ENCODE measurements around the gene PSMD13.
"Not testable (repeated sequence)": the region's sequence is repeated elsewhere in the genome, so short reads cannot be mapped to it uniquely, and the experiment has no call there.

Gene PSMD13

GRCh38 chr11:236774-237767, at the start of gene PSMD13:
Gene PSMD13 (plus strand): TSS chr11:236976. CDS start chr11:237050, 74 bp downstream.
- DNase-seq (ENCODE audit: low spot score): peak; percentile 79

GRCh38 chr11:189200-189783, 47.5 kb upstream of the PSMD13 start:
- DNase-seq (ENCODE audit: low spot score): not testable (repeated sequence)

DNA sequence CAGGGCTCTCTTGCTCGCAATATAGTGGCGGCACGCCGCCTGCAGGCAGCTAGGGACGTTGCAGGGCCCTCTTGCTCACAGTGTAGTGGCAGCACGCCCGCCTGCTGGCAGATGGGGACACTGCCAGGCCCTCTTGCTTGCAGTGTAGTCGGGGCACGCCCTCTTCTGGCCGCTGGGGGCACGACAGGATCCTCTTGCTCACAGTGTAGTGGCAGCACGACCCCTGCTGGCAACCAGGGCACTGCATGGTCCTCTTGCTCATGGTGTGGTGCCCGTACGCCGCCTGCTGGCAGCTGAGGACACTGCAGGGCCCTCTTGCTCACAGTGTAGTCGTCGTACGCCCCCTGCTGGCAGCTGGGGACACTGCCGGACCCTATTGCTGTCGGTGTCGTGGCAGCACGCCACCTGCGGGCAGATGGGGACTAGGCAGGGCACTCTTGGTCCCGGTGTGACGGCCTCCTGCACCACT, 46.9 kb upstream of the PSMD13 start:
- not testable (repeated sequence) for DNase-seq (ENCODE audit: low spot score)

GRCh38 chr11:190546-190945, 46.2 kb upstream of the PSMD13 start:
- not testable (repeated sequence) for DNase-seq (ENCODE audit: low spot score)

GRCh38 chr11:191490-192478, 45.0 kb upstream of the PSMD13 start:
- DNase-seq (ENCODE audit: low spot score): not testable (repeated sequence)

DNA sequence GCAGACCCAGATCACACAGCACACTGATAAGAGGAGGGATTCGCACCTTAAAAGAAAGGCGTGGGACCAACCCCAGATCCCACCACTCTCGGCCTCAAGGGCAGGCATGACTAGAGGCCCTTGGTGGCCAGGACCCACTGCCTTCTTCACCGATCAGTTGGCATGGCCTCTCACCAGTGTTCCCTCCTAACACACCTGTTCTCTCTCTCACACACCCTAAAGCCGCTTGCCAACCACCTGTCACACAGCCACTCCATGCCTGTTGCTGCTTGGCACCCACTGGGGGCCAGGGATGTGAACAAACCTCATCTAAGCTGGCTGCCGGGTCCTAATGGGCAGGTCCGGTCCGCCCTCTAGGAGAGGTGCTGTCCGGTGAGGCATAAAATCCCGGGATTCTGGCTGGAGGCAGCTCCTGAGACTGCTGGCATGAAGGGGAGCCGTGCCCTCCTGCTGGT, 44.1 kb upstream of the PSMD13 start, which contains the start of gene SCGB1C1:
SCGB1C1 (plus strand) TSS at position 405 of the 455 bp plus-strand sequence; CDS start at position 427, 22 bp downstream.
- DNase-seq (ENCODE audit: low spot score): not testable (repeated sequence)

- DNase-seq (ENCODE audit: low spot score): not testable (repeated sequence)
Observed at GRCh38 chr11:193481-193880, 43.3 kb upstream of the PSMD13 start.

DNA sequence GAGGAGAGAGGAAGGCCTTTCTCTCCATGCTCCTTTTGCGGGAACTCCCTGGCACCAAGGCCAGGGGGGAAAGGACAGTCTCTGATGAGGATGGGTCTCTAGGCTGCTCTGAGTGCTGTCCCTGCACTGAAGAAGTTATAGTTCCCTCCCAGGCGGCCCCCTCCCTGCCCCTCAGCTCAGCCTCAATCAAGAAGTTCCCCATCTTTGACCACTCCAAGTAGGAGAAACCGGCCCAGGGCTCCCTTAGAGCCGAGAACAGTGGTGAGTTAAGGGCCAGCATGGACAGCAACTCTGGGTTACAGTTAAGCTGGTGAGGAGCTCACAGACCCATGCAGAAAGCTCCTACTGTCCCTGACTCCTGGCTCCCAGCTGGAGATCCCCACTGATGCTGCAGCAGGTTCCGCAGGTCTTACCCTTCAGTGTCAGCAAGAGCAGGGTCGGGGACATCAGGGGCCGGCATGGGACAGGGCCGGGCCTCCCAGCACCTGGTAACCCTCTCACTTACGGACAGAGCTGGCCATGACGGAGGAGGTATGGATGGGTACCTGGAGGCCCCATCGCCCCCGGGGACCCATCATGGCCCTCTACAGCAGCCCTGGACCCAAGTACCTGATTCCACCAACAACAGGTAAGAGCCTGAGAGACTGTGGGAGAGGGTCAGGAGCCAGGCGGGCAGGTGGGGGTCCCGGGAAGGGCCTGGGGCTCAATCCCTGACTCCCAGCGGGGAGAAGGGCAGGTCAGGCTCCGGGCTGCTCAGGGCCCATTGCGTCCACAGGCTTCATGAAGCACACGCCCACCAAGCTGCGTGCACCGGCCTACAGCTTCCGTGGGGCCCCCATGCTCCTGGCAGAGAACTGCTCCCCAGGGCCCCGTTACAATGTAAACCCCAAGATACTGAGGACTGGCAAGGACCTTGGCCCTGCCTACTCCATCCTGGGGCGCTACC, 39.7 kb upstream of the PSMD13 start:
- no peak for DNase-seq (ENCODE audit: low spot score)

DNA sequence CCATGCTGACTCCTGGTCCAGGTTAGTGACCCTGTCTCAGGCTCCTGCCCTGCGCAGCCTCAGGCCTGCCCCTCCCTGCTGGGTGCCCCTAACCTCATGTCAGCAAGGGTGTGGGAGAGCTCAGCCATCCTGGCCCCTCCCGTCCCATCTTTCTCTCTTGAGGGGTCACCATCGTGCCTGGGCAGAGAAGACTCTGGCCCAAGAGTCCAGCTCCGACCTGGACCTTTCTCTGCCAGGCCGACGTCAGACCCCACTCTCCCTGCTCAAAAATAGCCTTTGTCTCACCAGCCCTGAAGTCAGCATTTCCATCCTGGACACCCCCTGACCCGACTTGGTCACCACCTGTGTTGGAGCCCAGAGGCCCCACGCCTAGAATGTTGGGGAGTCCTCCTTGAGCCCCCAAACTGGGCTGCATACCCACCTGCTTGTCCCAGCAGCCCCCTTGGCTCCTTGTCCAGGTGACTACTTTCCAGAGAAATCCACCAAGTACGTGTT, 39.0 kb upstream of the PSMD13 start:
- DNase-seq (ENCODE audit: low spot score): no peak

GRCh38 chr11:198236-198806, 38.5 kb upstream of the PSMD13 start:
- DNase-seq (ENCODE audit: low spot score): no peak

GRCh38 chr11:199004-199581, 37.7 kb upstream of the PSMD13 start:
- DNase-seq (ENCODE audit: low spot score): no peak

GRCh38 chr11:199782-200181, 37.0 kb upstream of the PSMD13 start:
- no peak for DNase-seq (ENCODE audit: low spot score)

DNA sequence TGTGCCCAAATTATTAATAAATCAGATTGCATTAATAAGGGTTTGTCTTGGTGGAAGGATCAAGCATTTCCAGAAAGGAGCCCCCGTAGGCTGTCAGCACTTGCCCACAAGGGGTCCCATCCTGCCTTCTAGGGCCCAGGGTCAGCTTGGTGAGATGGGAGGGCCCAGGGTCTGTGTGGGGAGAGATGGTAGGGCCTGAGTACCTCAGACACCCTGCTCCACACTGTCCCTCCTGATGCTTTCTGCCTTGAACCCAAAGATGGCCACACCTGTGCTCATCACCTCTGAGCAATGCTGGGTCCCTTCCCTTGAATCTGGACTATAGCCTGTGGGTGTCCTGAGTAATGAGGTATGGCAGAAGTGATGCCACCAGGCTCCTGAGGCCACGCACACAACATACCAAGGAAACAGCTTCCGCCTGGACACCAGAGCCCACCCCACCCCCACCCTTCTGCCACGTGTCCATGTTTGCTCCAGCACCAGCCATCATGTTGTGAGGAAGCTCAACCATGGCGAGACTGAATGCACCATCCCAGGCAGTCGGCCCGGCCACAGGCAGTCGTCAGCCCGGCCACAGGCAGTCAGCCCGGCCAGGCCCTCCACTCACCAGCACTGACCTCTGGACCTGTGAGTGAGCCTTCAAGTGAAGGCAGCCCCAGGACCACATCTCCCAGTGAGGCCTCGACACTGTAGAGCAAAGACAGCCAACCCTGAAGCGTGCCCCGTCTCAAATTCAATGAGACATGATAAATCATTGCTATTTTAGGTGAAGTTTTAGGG, 36.4 kb upstream of the PSMD13 start:
- no peak for DNase-seq (ENCODE audit: low spot score)

DNA sequence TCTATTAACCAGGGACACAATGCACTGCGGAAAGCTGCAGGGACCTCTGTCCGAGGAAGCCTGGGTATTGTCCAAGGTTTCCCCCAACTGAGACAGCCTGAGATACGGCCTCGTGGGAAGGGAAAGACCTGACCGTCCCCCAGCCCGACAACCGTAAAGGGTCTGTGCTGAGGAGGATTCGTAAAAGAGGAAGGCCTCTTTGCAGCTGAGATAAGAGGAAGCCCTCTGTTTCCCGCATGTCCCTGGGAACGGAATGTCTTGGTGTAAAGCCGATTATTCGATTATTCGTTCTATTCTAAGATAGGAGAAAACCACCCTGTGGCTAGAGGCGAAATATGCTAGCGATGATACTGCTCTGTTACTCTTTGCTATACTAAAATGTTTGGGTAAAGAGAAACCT, 34.8 kb upstream of the PSMD13 start:
- no peak for DNase-seq (ENCODE audit: low spot score)

DNA sequence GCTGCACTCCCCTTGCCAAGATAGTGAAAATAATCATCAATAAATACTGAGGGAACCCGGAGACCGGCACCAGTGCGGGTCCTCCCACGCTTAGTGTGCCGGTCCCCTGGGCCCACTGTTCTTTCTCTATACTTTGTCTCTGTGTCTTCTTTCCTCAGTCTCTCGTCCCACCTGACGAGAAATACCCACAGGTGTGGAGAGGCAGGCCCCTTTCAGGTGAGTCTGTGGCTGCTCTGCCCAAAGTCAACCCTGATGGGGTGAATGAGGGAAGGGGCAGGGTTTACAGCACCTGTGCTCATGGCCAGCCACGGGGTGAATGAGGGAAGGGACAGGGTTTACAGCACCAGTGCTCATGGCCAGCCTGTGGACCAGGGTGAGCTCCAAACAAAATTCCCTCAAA, 34.3 kb upstream of the PSMD13 start:
- no peak for DNase-seq (ENCODE audit: low spot score)

DNA sequence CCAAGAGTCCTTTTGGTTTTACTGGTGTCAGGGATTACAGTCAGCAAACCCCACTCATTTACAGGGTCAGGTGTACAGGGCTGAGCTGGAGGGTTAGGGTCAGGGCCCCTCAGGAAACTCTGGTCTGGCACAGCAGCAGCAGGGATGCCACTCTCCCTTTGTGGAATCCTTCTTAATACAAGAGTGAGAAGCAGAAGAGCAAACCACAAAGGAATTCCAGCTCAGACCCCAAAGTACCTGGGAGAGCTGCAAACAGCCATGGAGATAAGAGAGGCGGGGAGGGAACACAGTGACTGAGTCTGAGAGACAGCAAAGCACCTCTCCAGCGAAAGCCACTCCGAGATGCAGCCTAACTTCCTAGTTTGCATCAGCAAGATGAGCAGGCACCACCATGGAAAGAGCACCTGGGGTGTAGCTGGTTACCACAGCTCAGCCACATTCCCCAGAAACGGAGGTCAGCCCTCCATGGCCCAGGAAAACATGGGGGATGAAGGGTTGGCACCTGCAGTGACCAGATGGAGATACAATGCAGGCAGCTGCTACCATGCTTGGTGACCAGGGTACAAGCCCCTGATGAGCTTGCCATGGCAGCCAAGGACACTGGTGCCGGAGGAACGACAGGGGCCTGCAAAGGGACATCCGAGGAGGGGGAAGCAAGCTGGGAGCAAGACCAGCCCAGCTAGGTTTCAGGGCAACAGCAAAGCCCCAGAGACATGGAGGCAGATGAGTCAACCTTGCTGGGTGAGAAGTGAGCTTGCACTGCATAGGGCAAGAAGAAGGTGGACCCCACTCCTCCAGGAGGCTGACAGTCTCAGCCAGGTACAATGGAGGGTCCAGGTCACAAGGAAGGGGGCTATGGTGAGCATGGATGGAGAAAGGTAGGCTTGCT, 33.5 kb upstream of the PSMD13 start:
- DNase-seq (ENCODE audit: low spot score): no peak

DNA sequence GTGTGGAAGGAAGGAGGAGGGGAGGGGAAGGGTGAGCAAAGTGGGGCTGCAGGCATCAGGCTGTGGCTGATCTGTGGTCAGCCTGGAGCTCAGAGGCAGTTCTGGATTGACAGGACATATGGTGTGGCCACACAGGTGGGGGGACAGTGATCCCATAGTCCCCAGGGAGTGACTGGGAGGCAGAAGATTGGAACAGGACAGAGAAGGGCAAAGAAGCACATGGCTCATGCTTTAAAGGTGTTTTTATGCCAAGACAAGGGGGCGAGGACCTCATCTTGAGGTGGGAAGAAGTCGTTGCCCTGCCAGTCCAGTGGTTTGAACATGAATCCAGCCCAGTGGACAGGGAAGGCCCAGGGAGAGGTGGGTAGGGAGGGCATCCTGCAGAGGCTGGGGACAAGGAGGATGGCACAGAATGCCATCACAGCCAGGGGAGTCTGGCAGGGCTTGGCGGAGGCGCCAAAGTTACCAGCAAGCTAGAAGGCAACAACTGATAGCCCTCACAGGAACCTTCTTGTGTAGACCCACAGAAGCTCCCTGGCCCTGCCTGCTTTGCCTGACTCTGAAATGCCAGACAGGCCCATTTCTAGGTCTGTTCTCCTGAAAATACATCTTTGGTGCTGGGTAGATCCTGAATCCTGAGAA, 32.7 kb upstream of the PSMD13 start:
- no peak for DNase-seq (ENCODE audit: low spot score)

Data from HuH-7.5 (cell line).